RKO (cell line): ENCODE results near the gene LANCL1.

Experiments
- DNase-seq: peaks from one replicate; pipeline ENCODE4 v3.0.0-alpha.2; 2016; ENCODE audit warnings: low spot score

LANCL1 gene

DNA sequence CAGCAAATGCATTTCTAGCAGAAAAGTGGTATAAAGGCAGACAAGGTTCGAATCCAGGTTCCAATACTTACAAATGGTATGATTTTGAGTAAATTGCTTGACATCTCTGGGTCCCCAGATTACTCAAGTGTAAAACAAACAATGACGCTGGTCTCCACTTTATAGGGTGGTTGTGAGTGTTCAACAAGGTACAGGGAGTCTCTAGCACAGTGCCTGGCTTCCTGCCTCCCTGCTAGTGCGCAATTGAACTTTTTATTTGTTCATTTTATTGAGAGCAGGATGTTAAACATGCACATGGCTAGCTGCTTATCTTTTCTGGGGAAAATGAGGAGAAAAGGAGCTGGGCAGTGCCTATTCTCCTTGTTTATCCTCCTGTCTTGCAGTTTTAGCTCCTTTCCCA is 86.7 kb downstream of the LANCL1 start:
- DNase-seq, result no peak

DNA sequence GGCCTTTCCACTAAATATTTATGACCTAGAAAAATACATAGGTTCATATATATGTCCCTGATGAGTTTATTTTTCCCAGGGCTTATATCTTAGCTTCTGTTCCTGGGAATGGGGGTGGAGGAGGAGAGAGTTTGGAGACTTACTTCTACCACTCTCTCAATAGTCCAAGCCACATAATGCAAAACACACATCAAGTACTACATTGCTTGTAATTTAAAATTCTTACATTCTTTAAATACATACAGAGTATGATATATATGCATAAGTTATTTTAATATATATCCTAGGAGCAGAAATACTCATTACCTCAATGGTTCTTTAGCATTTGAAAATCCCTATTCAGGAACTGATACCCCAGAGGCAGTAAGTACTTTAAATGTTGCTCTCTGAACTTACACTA is 88.4 kb downstream of the LANCL1 start:
- DNase-seq, result no peak

DNA sequence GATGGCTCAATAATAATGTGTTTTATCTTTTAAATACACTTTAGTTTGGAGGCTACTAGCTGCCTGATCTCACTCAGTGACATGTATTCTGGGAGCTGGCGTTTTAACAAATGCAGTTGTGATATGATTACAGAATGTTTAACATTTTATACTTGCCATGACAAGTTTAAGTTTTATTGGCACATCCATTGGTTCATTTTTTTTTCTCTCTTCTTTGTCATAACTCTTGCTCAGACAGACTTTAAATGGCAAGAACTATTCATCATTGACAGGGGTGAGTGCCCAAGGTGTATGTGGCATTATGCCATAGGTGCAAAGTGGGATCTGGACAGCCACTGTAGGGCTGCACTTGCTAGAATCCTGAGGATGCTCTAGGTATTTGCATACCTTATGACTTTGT is 89.5 kb downstream of the LANCL1 start:
- DNase-seq, result no peak
